GM13977 (cell line): ENCODE results near the gene ELP5.

Experiments
- DNase-seq: peaks from one replicate; pipeline ENCODE4 v3.0.0; 2012; ENCODE audit warnings: low spot score
- in situ Hi-C: fragments of 300-500 bp; cut with MboI; formaldehyde crosslinking; loops from one replicate; pipeline ENCODE4 v1.12.0; 2022; ENCODE audit warnings: low sequenced_read_pairs, low pct_unique_long_range_greater_than_20kb, mixed read lengths, inconsistent platforms; ENCODE audit not compliant: unreplicated experiment
- TF ChIP-seq, protein P1 (sequence below): IDR thresholded peaks from 2 replicates; pipeline ENCODE4 v1.5.1; 2012; ENCODE audit warnings: mild to moderate bottlenecking, control low read depth; ENCODE audit not compliant: insufficient read depth; ENCODE audit errors: extremely low read depth, missing control alignments

ELP5 gene

GRCh38 chr17:7222093-7222971, 29.7 kb upstream of the ELP5 start:
- TF ChIP-seq, protein P1, sequence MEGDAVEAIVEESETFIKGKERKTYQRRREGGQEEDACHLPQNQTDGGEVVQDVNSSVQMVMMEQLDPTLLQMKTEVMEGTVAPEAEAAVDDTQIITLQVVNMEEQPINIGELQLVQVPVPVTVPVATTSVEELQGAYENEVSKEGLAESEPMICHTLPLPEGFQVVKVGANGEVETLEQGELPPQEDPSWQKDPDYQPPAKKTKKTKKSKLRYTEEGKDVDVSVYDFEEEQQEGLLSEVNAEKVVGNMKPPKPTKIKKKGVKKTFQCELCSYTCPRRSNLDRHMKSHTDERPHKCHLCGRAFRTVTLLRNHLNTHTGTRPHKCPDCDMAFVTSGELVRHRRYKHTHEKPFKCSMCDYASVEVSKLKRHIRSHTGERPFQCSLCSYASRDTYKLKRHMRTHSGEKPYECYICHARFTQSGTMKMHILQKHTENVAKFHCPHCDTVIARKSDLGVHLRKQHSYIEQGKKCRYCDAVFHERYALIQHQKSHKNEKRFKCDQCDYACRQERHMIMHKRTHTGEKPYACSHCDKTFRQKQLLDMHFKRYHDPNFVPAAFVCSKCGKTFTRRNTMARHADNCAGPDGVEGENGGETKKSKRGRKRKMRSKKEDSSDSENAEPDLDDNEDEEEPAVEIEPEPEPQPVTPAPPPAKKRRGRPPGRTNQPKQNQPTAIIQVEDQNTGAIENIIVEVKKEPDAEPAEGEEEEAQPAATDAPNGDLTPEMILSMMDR = no peak
- DNase-seq = no peak
- in situ Hi-C loops = no loop called here

GRCh38 chr17:7222972-7223292, 29.1 kb upstream of the ELP5 start:
- TF ChIP-seq, protein P1 = no peak
- no peak for DNase-seq
- in situ Hi-C loops = no loop called here

GRCh38 chr17:7223375-7223774, 28.6 kb upstream of the ELP5 start:
- no peak for DNase-seq
- in situ Hi-C loops = no loop called here

GRCh38 chr17:7224110-7224509, 27.9 kb upstream of the ELP5 start:
- in situ Hi-C loops = no loop called here
- DNase-seq = no peak
- TF ChIP-seq, protein P1 = no peak

More at GRCh38 chr17:7223375-7223774, 28.6 kb upstream of the ELP5 start:
- TF ChIP-seq, protein P1 = no peak

- TF ChIP-seq, protein P1 = no peak
- in situ Hi-C loops = no loop called here
- no peak for DNase-seq
These were observed 27.3 kb upstream of the ELP5 start for GRCh38 chr17:7224661-7225111.

DNA sequence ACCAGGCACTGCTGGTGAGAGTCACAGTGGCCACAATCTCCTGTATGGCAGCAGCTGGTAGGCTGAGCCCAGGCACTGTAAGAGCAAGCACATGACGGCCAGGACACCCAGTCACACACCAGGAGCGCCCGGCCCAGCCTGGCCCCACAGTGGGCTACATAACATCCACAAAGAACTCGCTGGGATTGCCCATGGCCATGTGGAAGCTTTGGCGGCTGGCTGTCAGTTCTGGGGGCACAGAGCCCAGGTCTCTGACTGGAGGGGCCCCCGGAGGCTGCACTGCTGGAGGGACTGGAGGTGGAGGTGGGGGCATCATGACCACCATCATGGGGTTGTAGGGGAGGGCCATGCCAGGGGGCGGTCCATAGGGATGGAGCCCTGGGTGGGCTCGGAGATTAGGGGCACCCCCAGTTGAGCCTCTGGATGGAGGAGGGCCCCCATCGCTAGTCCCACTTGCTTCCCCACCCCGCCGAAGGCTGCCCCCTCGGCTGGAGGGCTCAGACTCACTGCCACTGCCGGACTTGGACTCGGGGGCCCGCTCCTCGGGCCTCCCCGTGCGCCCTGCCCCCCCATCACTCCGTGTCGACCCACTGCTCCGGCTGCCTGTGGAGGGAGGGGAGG, 26.2 kb upstream of the ELP5 start:
- in situ Hi-C loops = no loop called here
- TF ChIP-seq, protein P1 = no peak
- DNase-seq = no peak
